ENCODE data around the gene EML6. TPM values are rescaled to one million over a fixed set of nuclear protein-coding genes. Genes with fewer than 3 reads are reported as not detected.

The EML6 gene
- total and polyA plus RNA-seq, 10 of the 15 experiments (the other 5 are each of a cell fraction or from before 2014, with no cell fraction given), result 0.09 to 0.67 (median 0.21) TPM

DNA sequence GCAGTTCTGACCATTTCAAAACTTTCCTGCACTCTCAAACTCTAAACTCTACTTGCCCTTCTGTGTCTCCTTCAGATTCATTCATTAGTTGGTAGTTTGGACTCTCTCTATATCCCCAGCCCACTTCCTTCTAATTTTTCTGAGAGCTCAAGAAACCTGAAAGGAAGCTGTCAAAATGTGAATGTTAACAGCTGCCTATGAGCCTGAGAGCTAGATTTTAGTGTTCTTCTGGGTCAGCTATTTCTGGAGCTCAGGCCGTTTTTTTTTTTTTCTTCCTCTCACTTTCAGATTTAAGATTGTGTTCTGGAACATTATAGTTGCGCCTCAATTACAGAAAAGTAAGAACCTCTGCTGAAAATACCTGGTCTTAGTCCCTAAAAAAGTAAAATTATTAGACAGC, 253.7 kb downstream of the EML6 start (continued):
- TF ChIP-seq, protein P1, sequence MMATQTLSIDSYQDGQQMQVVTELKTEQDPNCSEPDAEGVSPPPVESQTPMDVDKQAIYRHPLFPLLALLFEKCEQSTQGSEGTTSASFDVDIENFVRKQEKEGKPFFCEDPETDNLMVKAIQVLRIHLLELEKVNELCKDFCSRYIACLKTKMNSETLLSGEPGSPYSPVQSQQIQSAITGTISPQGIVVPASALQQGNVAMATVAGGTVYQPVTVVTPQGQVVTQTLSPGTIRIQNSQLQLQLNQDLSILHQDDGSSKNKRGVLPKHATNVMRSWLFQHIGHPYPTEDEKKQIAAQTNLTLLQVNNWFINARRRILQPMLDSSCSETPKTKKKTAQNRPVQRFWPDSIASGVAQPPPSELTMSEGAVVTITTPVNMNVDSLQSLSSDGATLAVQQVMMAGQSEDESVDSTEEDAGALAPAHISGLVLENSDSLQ (IDR thresholded peaks at IDR 0.05), result peak; percentile 51; the same call in 1 of the 2 replicates
- TF ChIP-seq IKZF2 (IDR thresholded peaks at IDR 0.05) (peak in 1 of 2 experiments; percentile 39; a peak in 1 of 4 replicates), SPI1 (IDR thresholded peaks at IDR 0.05; ENCODE audit: borderline replicate concordance, insufficient read depth, low read depth, low read length) (peak; percentile 67), CREM (IDR thresholded peaks at IDR 0.05; ENCODE audit: low read depth) (0 out of 2 replicates have a peak, but pooled peaks have one; percentile 44), TCF3 (IDR thresholded peaks at IDR 0.05; ENCODE audit: borderline replicate concordance, insufficient read depth, low read depth, low read length) (peak; percentile 96), EP300 (IDR thresholded peaks at IDR 0.05; ENCODE audit: borderline replicate concordance in 1 of 2, control insufficient read depth in 1 of 2, low read depth in 2 of 2, low read length in 2 of 2) (peak in 1 of 2 experiments; percentile 23; a peak in 1 of 4 replicates), NBN (IDR thresholded peaks at IDR 0.05) (0 out of 2 replicates have a peak, but pooled peaks have one; percentile 32), IRF4 (IDR thresholded peaks at IDR 0.05; ENCODE audit: low read depth, low read length) (peak; percentile 22; the same call in 1 of the 2 replicates), MTA3 (IDR thresholded peaks at IDR 0.05; ENCODE audit: borderline replicate concordance, low read length) (no peak), MEF2B (IDR thresholded peaks at IDR 0.05; ENCODE audit: partially characterized antibody, poor library complexity, severe bottlenecking) (peak; percentile 44), ETV6 (conservative IDR thresholded peaks at IDR 0.05 in 1 of 2, IDR thresholded peaks at IDR 0.05 in 1 of 2; ENCODE audit: borderline replicate concordance in 1 of 2, low read depth in 1 of 2) (peak in 1 of 2 experiments; percentile 42; a peak in 1 of 4 replicates)
- TF ChIP-seq, protein P2, sequence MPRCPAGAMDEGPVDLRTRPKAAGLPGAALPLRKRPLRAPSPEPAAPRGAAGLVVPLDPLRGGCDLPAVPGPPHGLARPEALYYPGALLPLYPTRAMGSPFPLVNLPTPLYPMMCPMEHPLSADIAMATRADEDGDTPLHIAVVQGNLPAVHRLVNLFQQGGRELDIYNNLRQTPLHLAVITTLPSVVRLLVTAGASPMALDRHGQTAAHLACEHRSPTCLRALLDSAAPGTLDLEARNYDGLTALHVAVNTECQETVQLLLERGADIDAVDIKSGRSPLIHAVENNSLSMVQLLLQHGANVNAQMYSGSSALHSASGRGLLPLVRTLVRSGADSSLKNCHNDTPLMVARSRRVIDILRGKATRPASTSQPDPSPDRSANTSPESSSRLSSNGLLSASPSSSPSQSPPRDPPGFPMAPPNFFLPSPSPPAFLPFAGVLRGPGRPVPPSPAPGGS (IDR thresholded peaks at IDR 0.05; ENCODE audit: borderline replicate concordance, insufficient read depth, low read depth, low read length, poor library complexity, severe bottlenecking), result no peak
- TF ChIP-seq, protein P3, sequence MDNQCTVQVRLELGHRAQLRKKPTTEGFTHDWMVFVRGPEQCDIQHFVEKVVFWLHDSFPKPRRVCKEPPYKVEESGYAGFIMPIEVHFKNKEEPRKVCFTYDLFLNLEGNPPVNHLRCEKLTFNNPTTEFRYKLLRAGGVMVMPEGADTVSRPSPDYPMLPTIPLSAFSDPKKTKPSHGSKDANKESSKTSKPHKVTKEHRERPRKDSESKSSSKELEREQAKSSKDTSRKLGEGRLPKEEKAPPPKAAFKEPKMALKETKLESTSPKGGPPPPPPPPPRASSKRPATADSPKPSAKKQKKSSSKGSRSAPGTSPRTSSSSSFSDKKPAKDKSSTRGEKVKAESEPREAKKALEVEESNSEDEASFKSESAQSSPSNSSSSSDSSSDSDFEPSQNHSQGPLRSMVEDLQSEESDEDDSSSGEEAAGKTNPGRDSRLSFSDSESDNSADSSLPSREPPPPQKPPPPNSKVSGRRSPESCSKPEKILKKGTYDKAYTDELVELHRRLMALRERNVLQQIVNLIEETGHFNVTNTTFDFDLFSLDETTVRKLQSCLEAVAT (IDR thresholded peaks at IDR 0.05), result 0 out of 2 replicates have a peak, but pooled peaks have one; percentile 27

Data from GM12878 (cell line).